Muscle of back (tissue), 11 donors: ENCODE results near the gene TUB. TPM values are rescaled to one million over a fixed set of nuclear protein-coding genes. Genes with fewer than 3 reads are reported as not detected.

Source experiments
- DNase-seq, 3 donors: peaks; one replicate each; pipeline versions ENCODE4 v3.0.0 to v3.0.0-alpha.2; 2013
- polyA plus RNA-seq, 10 donors: library from polyadenylated mRNA; unstranded; fragments of 120-200 nt; gene quantifications; one replicate each; pipeline ENCODE4 v1.2.1, GENCODE V29; 2013; ENCODE audit not compliant: insufficient read length in 10 of 10

Gene TUB
- polyA plus RNA-seq, 10 donors = 11.4 to 21.2 (median 13.1) TPM

GRCh38 chr11:8043756-8044155 is 37.3 kb upstream of the TUB start:
- no peak for DNase-seq

GRCh38 chr11:8045839-8046238 is 35.2 kb upstream of the TUB start:
- no peak for DNase-seq

- DNase-seq = no peak
Observed at GRCh38 chr11:8047382-8047781, 33.6 kb upstream of the TUB start.

- DNase-seq = no peak
Observed at GRCh38 chr11:8049084-8049483, 31.9 kb upstream of the TUB start.

- DNase-seq = no peak
Observed at GRCh38 chr11:8055091-8055835, 25.7 kb upstream of the TUB start.

GRCh38 chr11:8055836-8056526 is 25.0 kb upstream of the TUB start:
- DNase-seq = no peak

- peak in 2 of 3 donors; percentile 30 to 53 for DNase-seq
Observed at GRCh38 chr11:8056810-8057463, 24.1 kb upstream of the TUB start.

- no peak for DNase-seq
Observed at GRCh38 chr11:8058216-8058615, 22.8 kb upstream of the TUB start.

- no peak for DNase-seq
Observed at GRCh38 chr11:8059030-8059429, 22.0 kb upstream of the TUB start.

- DNase-seq = peak in 1 of 3 donors; percentile 34
Observed at GRCh38 chr11:8059571-8060011, 21.4 kb upstream of the TUB start.

- no peak for DNase-seq
Observed at GRCh38 chr11:8060146-8060719, 20.8 kb upstream of the TUB start.

GRCh38 chr11:8060801-8061554 is 20.0 kb upstream of the TUB start:
- no peak for DNase-seq

- no peak for DNase-seq
Observed at GRCh38 chr11:8061555-8062428, 19.2 kb upstream of the TUB start.

- no peak for DNase-seq
Observed at GRCh38 chr11:8062781-8063257, 18.2 kb upstream of the TUB start.

- DNase-seq = peak; percentile 58 to 84 (median 72)
Observed at GRCh38 chr11:8063324-8063723, 17.7 kb upstream of the TUB start.

GRCh38 chr11:8065031-8065430 is 16.0 kb upstream of the TUB start:
- no peak for DNase-seq

GRCh38 chr11:8066036-8066910 is 14.7 kb upstream of the TUB start:
- no peak for DNase-seq

GRCh38 chr11:8066911-8067455 is 14.0 kb upstream of the TUB start:
- no peak for DNase-seq

GRCh38 chr11:8067567-8067928 is 13.5 kb upstream of the TUB start:
- no peak for DNase-seq
